Measurements from ENCODE around the gene MELK. TPM values are rescaled to one million over a fixed set of nuclear protein-coding genes. Genes with fewer than 3 reads are reported as not detected.
"Not testable (repeated sequence)": the region's sequence is repeated elsewhere in the genome, so short reads cannot be mapped to it uniquely, and the experiment has no call there.

Gene MELK
- total RNA-seq, 4 donors from 2014 or later: 0.42 to 0.67 (median 0.49) TPM

- H3K27ac ChIP-seq: no peak overlapping the region
- no peak overlapping the region for H3K4me3 ChIP-seq (replicated peaks in 1 of 3)
- no peaks in the 10 kb centered on the region for H3K4me1 ChIP-seq
- H3K27me3 ChIP-seq: no peaks in the 10 kb centered on the region
- H3K36me3 ChIP-seq: no peaks in the 10 kb centered on the region
- WGBS, 2 donors: 85 to 92% methylated on average over 4 of the region's 4 CpGs
- intact Hi-C loops (cut with DNase I): no loop called here
- TF ChIP-seq CTCF (IDR thresholded peaks at IDR 0.05) (no peak), POLR2A (IDR thresholded peaks at IDR 0.05) (no peak)
- DNase-seq: no peak
- H3K9me3 ChIP-seq: no peaks in the 10 kb centered on the region
These were observed 34.8 kb upstream of the MELK start for GRCh38 chr9:36537861-36538260.

- intact Hi-C loops (cut with DNase I): loop anchor here (10.0 kb wide), 1 partner anchor 48 kb away; no protein-coding TSS in a partner anchor
- WGBS, 2 donors: 89 to 94% methylated on average over 6 to 7 of the region's 7 CpGs
- H3K4me1 ChIP-seq: no peaks in the 10 kb centered on the region
- no peak overlapping the region for H3K27ac ChIP-seq
- H3K36me3 ChIP-seq: no peaks in the 10 kb centered on the region
- H3K4me3 ChIP-seq (replicated peaks in 1 of 3): no peak overlapping the region
- no peaks in the 10 kb centered on the region for H3K27me3 ChIP-seq
- DNase-seq: no peak
- TF ChIP-seq CTCF (IDR thresholded peaks at IDR 0.05) (no peak), POLR2A (IDR thresholded peaks at IDR 0.05) (no peak)
- no peaks in the 10 kb centered on the region for H3K9me3 ChIP-seq
These were observed 30.3 kb upstream of the MELK start for GRCh38 chr9:36542355-36542754.

GRCh38 chr9:36543916-36544315 is 28.8 kb upstream of the MELK start:
- 77 to 85% methylated on average over 7 of the region's 7 CpGs for WGBS, 2 donors
- Histone ChIP-seq H3K27ac (no peak overlapping the region), H3K4me1 (no peaks in the 10 kb centered on the region), H3K9me3 (no peaks in the 10 kb centered on the region), H3K4me3 (replicated peaks in 1 of 3) (no peak overlapping the region), H3K36me3 (no peaks in the 10 kb centered on the region), H3K27me3 (no peaks in the 10 kb centered on the region)
- TF ChIP-seq CTCF (IDR thresholded peaks at IDR 0.05) (no peak), POLR2A (IDR thresholded peaks at IDR 0.05) (no peak)
- no peak for DNase-seq
- intact Hi-C loops (cut with DNase I): loop anchor here (10.0 kb wide), 1 partner anchor 49 kb away; no protein-coding TSS in a partner anchor

- WGBS, 2 donors: 77 to 80% methylated on average over 3 of the region's 3 CpGs
- intact Hi-C loops (cut with DNase I): loop anchor here (10.0 kb wide), 1 partner anchor 53 kb away; no protein-coding TSS in a partner anchor
- Histone ChIP-seq H3K4me3 (replicated peaks in 1 of 3) (no peak overlapping the region), H3K9me3 (no peaks in the 10 kb centered on the region), H3K27me3 (no peaks in the 10 kb centered on the region), H3K36me3 (no peaks in the 10 kb centered on the region), H3K4me1 (no peaks in the 10 kb centered on the region), H3K27ac (no peak overlapping the region)
- no peak for DNase-seq
- TF ChIP-seq CTCF (IDR thresholded peaks at IDR 0.05) (no peak), POLR2A (IDR thresholded peaks at IDR 0.05) (no peak)
These were observed 25.1 kb upstream of the MELK start for GRCh38 chr9:36547598-36547997.

- Histone ChIP-seq H3K27me3 (no peaks in the 10 kb centered on the region), H3K9me3 (no peaks in the 10 kb centered on the region), H3K36me3 (no peaks in the 10 kb centered on the region), H3K27ac (no peak overlapping the region), H3K4me3 (replicated peaks in 1 of 3) (no peak overlapping the region), H3K4me1 (no peaks in the 10 kb centered on the region)
- intact Hi-C loops (cut with DNase I): loop anchor here (10.0 kb wide), 1 partner anchor 54 kb away; no protein-coding TSS in a partner anchor
- DNase-seq: no peak
- WGBS, 2 donors: 75 to 94% methylated on average over 1 of the region's 1 CpG
- no peak for TF ChIP-seq POLR2A (IDR thresholded peaks at IDR 0.05)
These were observed 24.2 kb upstream of the MELK start for GRCh38 chr9:36548454-36548853.

- H3K4me1 ChIP-seq: no peaks in the 10 kb centered on the region
- TF ChIP-seq POLR2A (IDR thresholded peaks at IDR 0.05): no peak
- no peak for TF ChIP-seq CTCF (IDR thresholded peaks at IDR 0.05)
- no peak overlapping the region for H3K27ac ChIP-seq
- H3K36me3 ChIP-seq: no peaks in the 10 kb centered on the region
- no peak overlapping the region for H3K4me3 ChIP-seq (replicated peaks in 1 of 3)
- intact Hi-C loops (cut with DNase I): no loop called here
- no peak for DNase-seq
- no peaks in the 10 kb centered on the region for H3K9me3 ChIP-seq
- WGBS, 2 donors: 95 to 96% methylated on average over 8 of the region's 8 CpGs
- no peaks in the 10 kb centered on the region for H3K27me3 ChIP-seq
These were observed 22.6 kb upstream of the MELK start for GRCh38 chr9:36550135-36550534.

- H3K36me3 ChIP-seq; H3K27ac ChIP-seq; H3K9me3 ChIP-seq; DNase-seq; H3K27me3 ChIP-seq; H3K4me1 ChIP-seq; H3K4me3 ChIP-seq (replicated peaks in 1 of 3); intact Hi-C loops (cut with DNase I): not testable (repeated sequence)
- 89 to 93% methylated on average over 10 of the region's 10 CpGs for WGBS, 2 donors
These were observed 22.0 kb upstream of the MELK start for GRCh38 chr9:36550631-36551098.
